Hepatocyte (in vitro differentiated cells): ENCODE results near the gene PTPN6.

Experiments used
- CTCF ChIP-seq: fragments of 200-600 bp; sonication (generic); IDR thresholded peaks from 2 replicates; pipeline ENCODE4 v1.5.1; 2016; ENCODE audit warnings: antibody characterized with exemption, mild to moderate bottlenecking; ENCODE audit not compliant: poor library complexity
- EZH2 ChIP-seq: fragments of 200-600 bp; sonication (generic); IDR thresholded peaks from 2 replicates; pipeline ENCODE4 v1.6.1; 2016; ENCODE audit warnings: antibody characterized with exemption, mild to moderate bottlenecking, borderline replicate concordance
- EZH2phosphoT487 ChIP-seq: fragments of 200-600 bp; sonication (generic); IDR thresholded peaks from one replicate; pipeline ENCODE4 v1.6.1; 2018; ENCODE audit warnings: antibody characterized with exemption, mild to moderate bottlenecking, low read depth, moderate library complexity; ENCODE audit not compliant: unreplicated experiment, severe bottlenecking

GRCh38 chr12:6921539-6921938 is 29.6 kb upstream of the PTPN6 start:
- TF ChIP-seq EZH2phosphoT487 (no peak), CTCF (no peak), EZH2 (no peak)
